HG02870 (cell line): ENCODE data around the gene GDAP1L1.
A peak's percentile ranks its signal among the peaks of the same experiment; 100 is the strongest.

ENCODE experiments used
- ATAC-seq: cut with Tn5 transposase; IDR thresholded peaks from one replicate; pipeline ENCODE4 v1.9.1; 2021; ENCODE audit warnings: mild to moderate bottlenecking, moderate library complexity; ENCODE audit not compliant: unreplicated experiment

The GDAP1L1 gene

DNA sequence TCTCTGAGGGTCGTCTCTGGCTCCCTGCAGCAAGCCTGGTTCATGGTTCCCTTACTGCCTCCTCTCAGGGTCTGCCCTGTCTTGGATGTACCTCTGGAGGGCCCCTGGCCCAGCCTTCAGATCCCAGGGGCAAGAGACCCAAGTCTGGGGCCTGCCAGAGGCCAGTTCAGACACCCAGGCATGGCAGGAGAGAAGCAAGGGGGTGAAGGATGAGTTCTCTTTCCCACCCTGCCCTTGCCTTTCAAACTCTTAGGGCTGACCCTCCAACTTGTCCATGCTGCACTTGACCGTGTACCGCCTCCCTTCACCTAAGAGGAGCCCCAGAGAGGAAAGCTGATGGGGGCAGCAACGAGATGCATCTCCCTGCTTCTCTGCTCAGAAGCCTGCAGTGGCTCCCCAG is 4.2 kb downstream of the GDAP1L1 start:
- no peak for ATAC-seq

DNA sequence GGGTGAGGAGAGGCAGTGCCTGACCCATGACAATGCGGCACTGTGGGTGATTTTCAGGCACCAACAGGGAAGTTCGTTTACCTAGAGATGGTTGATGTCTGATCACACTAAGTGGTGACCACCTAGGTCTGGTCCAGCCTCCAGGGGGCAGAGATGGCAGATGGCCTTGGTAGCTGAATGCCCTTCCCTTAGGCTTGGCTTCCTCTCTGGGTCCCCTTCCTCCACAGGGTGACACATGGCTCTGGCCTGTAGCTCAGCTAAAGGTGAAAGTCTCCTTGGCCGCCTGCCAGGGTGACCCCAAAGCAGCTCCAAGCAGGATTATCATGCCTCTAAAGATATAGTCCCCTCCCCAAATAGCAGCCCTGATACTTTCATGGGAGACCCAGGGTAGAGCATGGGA is 6.4 kb downstream of the GDAP1L1 start:
- no peak for ATAC-seq

DNA sequence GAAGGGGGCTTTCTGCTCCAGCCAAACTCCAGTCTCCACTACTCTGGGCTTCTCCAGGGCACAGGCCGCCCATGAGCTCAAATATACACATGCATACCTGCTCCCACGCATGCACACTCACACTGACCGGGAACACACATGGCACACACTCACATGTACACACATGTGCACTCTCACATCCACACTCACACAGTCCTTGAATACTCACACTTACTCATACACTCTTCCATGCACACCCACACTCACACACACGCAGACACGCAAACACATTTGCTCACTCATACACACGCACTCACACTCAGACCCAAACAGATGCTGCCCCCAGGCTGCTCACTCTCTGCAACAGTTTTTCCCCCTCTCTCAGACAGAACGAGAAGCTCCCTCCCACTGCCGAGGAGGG is 7.0 kb downstream of the GDAP1L1 start:
- no peak for ATAC-seq

GRCh38 chr20:44255942-44256341 is 8.8 kb downstream of the GDAP1L1 start:
- ATAC-seq: no peak

DNA sequence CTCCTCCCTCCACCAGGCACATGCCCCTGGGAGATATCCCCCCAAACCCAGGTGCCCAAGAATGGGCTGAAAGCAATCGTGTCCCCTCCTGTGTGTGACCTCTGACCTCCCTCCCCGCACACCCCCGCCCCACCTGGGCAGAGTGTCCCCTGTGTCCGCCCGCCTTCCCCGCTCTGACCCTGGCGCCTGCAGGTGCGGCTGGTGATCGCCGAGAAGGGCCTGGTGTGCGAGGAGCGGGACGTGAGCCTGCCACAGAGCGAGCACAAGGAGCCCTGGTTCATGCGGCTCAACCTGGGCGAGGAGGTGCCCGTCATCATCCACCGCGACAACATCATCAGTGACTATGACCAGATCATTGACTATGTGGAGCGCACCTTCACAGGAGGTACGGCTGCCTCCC is 9.9 kb downstream of the GDAP1L1 start:
- no peak for ATAC-seq

- no peak for ATAC-seq
Measured at GRCh38 chr20:44258226-44258890, 11.2 kb downstream of the GDAP1L1 start.

DNA sequence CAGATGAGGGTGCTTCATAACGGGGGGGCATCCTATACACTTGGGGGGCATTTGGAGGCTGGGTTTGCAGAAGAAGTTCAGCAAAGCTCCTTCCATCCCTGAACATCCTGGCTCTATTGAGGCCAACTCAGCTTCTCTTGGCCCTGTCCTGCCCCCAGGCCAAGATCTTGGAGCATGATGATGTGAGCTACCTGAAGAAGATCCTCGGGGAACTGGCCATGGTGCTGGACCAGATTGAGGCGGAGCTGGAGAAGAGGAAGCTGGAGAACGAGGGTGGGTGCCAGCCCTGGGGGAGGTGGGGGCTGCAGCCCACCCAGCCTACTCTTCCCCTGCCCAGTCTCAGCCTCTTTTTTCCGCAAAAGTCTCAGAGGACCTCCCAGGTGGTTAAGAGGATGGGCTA is 17.2 kb downstream of the GDAP1L1 start:
- no peak for ATAC-seq

GRCh38 chr20:44268802-44269201 is 21.7 kb downstream of the GDAP1L1 start:
- no peak for ATAC-seq

GRCh38 chr20:44271915-44272663 is 25.0 kb downstream of the GDAP1L1 start:
- no peak for ATAC-seq

DNA sequence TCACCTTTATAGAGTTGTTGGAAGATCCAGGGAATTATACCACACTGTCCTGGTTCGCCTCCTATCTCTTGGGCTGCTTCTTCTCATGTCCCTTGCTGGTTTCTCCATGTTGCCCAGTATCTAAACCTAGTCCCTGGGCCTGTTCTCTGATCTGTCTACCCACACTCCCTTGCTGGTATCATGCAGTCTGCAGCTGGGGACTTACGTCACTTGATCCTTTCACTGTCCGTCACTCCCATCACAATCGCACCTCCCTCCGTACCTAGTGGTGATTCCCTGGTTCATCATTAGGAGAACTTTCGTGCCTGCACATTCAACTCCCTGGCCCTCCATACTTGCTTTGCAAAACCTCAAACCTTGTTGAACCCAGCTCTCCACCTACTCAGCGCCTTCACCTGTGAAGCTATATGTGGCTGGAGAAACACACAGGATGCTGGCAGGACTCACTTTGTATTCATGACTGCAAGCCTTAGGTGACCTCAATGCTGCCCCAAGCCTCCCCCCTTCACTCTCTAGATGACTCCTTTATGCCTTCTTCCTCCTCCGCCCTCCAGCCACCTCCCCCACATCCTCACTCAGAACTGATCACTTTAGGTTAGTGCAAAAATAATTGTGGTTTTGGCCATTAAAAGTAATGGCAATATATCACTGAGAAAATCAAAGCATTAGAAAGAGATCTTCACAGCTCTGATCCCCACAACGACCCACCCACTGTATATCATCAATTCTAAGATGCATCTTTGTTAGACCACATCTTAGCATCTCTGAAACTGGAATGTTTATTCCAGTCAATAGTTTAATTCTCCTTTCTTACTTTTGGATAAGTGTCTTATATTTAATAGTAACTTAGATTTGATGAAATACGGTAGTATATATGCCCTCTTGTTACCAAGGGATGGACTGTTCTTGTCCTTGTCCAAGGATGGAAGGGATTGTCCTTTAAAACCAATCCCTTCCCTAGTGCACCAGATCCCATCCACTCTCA is 26.4 kb downstream of the GDAP1L1 start:
- peak; percentile 45 for ATAC-seq

DNA sequence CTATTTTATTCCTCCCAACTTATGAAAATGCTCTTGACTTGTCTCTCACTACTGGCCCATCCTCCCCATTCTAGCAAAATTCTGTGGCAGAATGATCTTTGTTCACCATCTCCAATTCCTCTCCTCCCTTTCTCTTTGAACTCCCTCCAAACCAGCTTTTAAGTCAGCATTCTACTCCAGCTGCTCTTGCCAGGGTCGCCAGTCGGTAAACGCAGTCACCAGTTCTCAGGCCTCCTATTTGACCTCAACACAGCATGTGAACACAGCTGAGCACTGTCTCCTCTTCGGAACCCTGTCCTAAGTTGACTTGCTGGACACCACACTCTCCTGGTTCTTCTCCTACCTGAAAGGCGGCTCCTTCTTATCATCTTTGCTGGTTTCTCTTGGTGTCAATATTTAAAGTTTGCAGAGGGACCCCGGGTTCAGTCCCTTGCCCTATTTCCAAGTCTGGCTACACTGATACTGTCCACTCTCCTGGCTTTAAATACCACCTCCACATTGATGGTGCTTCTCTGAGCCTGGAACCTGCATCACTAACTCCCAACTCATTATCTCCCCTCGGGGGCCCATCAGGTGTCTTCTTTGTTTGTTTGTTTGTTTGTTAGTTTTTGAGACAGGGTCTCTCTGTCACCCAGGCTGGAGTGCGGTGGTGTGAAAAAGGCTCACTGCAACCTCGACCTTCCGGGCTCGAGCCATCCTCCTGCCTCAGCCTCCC is 27.4 kb downstream of the GDAP1L1 start:
- no peak for ATAC-seq

DNA sequence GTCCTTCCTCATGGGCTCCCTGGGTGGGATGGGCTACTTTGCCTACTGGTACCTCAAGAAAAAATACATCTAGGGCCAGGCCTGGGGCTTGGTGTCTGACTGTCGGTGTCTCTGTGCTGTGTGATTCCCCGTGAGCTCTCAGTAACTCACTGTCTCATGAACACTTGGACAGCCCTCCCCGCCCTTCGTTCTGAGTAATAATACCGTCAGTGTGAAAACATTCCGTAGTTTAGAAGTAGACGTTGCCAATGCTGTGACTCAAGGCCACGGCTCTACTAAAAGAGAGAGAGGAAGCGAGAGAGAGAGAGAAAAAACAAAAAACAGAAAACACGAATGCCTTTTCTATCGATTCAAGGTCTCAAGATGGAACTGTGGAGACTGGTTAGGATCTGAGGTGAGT is 32.1 kb downstream of the GDAP1L1 start:
- no peak for ATAC-seq

GRCh38 chr20:44280387-44280786 is 33.3 kb downstream of the GDAP1L1 start:
- ATAC-seq: no peak

GRCh38 chr20:44282192-44282591 is 35.1 kb downstream of the GDAP1L1 start:
- no peak for ATAC-seq

DNA sequence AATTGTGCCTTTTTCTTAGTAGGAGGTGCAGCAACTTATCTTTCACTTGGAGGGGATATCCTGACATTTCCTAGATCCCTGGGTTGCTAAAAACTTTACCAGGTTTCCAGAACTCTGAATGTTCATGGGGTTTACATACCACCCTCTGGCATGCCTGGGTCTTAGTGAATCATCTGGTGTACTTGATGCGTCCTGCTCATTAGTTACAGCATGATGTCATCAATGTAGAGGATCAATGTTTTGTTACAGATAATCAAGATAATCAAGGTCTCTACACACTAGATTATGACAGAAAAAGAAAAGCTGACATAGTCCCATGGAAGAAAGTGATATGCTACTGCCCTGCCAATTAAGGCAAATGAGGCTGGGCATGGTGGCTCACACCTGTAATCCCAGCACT is 36.9 kb downstream of the GDAP1L1 start:
- ATAC-seq: no peak

GRCh38 chr20:44287272-44288097 is 40.4 kb downstream of the GDAP1L1 start:
- ATAC-seq: no peak

- no peak for ATAC-seq
Measured at GRCh38 chr20:44288252-44288651, 41.1 kb downstream of the GDAP1L1 start.

DNA sequence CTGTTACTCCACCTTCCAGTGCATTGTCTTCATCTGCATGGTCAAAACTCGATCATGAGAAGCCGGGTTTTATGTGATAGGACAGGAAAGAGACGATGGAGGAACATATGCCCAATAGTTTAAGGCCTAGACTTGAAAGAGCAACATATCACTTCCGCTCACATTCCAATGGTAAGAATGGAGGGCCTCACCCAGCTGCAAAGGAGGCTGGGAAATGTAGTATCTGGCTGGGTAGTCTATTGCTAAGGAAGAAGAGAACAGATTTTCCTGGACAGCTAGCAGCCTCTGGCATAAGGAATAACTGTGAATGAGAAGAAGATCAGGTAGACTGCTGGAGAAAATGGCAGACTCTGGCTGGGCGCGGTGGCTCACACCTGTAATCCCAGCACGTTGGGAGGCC is 44.6 kb downstream of the GDAP1L1 start:
- ATAC-seq: no peak

- no peak for ATAC-seq
Measured at GRCh38 chr20:44296011-44296410, 48.9 kb downstream of the GDAP1L1 start.

DNA sequence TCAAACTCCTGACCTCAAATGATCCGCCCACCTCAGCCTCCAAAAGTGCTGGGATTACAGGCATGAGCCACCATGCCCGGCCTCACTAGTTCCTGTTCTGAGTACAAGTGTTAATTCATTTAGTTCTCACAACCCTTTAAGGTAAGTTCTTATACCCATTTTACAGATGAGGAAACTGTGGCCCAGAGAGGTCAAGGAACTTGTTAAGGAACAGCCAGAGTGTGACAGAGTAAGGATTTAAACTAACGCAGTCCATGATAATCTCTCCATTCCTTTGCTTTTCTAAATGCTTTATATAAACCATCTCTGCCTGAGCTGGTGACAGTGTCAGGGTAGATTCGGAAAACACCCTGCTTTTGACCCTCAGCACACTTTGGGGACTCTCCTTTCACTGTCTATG is 50.6 kb downstream of the GDAP1L1 start:
- ATAC-seq: no peak
